Measurements from ENCODE around the gene AIF1. TPM values are rescaled to one million over a fixed set of nuclear protein-coding genes. Genes with fewer than 3 reads are reported as not detected.

AIF1 gene
- total RNA-seq, 1 donor from 2014 or later: not detected

- DNase-seq (ENCODE audit: low read depth in 2 of 2): no peak
These were observed 27.9 kb downstream of the AIF1 start for GRCh38 chr6:31642798-31643570.

- no peak for DNase-seq (ENCODE audit: low read depth in 2 of 2)
These were observed 28.9 kb downstream of the AIF1 start for GRCh38 chr6:31643818-31644454.

GRCh38 chr6:31645325-31645724, 30.3 kb downstream of the AIF1 start:
- no peak for DNase-seq (ENCODE audit: low read depth in 2 of 2)

GRCh38 chr6:31651602-31652191, 36.7 kb downstream of the AIF1 start:
- DNase-seq (ENCODE audit: low read depth in 2 of 2): peak; percentile 90 to 97

- peak; percentile 90 to 93 for DNase-seq (ENCODE audit: low read depth in 2 of 2)
These were observed 38.1 kb downstream of the AIF1 start for GRCh38 chr6:31652925-31653724.

GRCh38 chr6:31654574-31655348, 39.7 kb downstream of the AIF1 start:
- no peak for DNase-seq (ENCODE audit: low read depth in 2 of 2)

- no peak for DNase-seq (ENCODE audit: low read depth in 2 of 2)
These were observed 40.6 kb downstream of the AIF1 start, which contains the start of gene APOM for GRCh38 chr6:31655349-31656237. Gene APOM, plus strand, starts transcription at chr6:31655894. Its CDS starts 73 bp downstream, at chr6:31655967.

- DNase-seq (ENCODE audit: low read depth in 2 of 2): no peak
These were observed 42.5 kb downstream of the AIF1 start for GRCh38 chr6:31657406-31658157.

- DNase-seq (ENCODE audit: low read depth in 2 of 2): no peak
These were observed 43.2 kb downstream of the AIF1 start for GRCh38 chr6:31658158-31658688.

- DNase-seq (ENCODE audit: low read depth in 2 of 2): no peak
These were observed 44.1 kb downstream of the AIF1 start for GRCh38 chr6:31658983-31659648.

GRCh38 chr6:31659649-31660380, 44.8 kb downstream of the AIF1 start:
- DNase-seq (ENCODE audit: low read depth in 2 of 2): peak in 1 of 2 donors; percentile 56

GRCh38 chr6:31660381-31661261, 45.6 kb downstream of the AIF1 start, which contains the start of gene C6orf47:
Gene C6orf47, minus strand, starts transcription at chr6:31660778. Its CDS starts 831 bp downstream, at chr6:31659947.
- peak; percentile 86 to 88 for DNase-seq (ENCODE audit: low read depth in 2 of 2)

GRCh38 chr6:31661262-31662123, 46.5 kb downstream of the AIF1 start:
- no peak for DNase-seq (ENCODE audit: low read depth in 2 of 2)

GRCh38 chr6:31662124-31662723, 47.2 kb downstream of the AIF1 start:
- no peak for DNase-seq (ENCODE audit: low read depth in 2 of 2)
